H1 (cell line): ENCODE data around the gene CCT5. TPM values are rescaled to one million over a fixed set of nuclear protein-coding genes. Genes with fewer than 3 reads are reported as not detected.

Source experiments
- CBX5 ChIP-seq: fragments of 300-800, 300-1000 bp; sonication (generic); IDR thresholded peaks from 2 replicates; pipeline ENCODE4 v1.7.1; 2016; ENCODE audit warnings: antibody characterized with exemption, low read length, low read depth
- CEBPB ChIP-seq: IDR thresholded peaks from 2 replicates; pipeline ENCODE4 v1.6.1; 2012; ENCODE audit warnings: low read depth, low read length
- CHD2 ChIP-seq: IDR thresholded peaks from 2 replicates; pipeline ENCODE4 v1.6.1; 2012; ENCODE audit warnings: low read length, improper control_type of control experiment
- CTBP2 ChIP-seq: IDR thresholded peaks from 2 replicates; pipeline ENCODE4 v1.7.0; 2011; ENCODE audit warnings: borderline replicate concordance, mild to moderate bottlenecking, moderate library complexity, mixed read lengths, low read length; ENCODE audit not compliant: insufficient read depth, insufficient read length
- RBBP5 ChIP-seq: IDR thresholded peaks from 2 replicates; pipeline ENCODE4 v1.7.1; 2012; ENCODE audit warnings: low read depth, mild to moderate bottlenecking, inconsistent platforms, low read length, moderate library complexity, borderline replicate concordance
- TAF1 ChIP-seq: IDR thresholded peaks from 2 replicates; pipeline ENCODE4 v1.6.1; 2011; ENCODE audit warnings: mild to moderate bottlenecking, low read depth, low read length
- polyA plus RNA-seq, 7 experiments: library from polyadenylated mRNA; depleted of rRNA in 3 of 7; stranded (reverse) in 5 of 7; unstranded in 2 of 7; fragments of >200 nt in 5 of 7; fragments of 200-250 nt in 2 of 7; gene quantifications; 1 replicate in 5 of 7; 2 replicates in 1 of 7; 4 replicates in 1 of 7; pipeline versions ENCODE4 v1.2.1 to v1.2.3, GENCODE V29; 2011 to 2013; ENCODE audit warnings: missing spikeins in 2 of 7, mixed read lengths in 2 of 7
- total RNA-seq: library from RNA; stranded (reverse); fragmentation: NEBNext Ultra II Directional; extraction: Animal tissue kit (Norgen Biotek cat#: 25700); gene quantifications from 2 replicates; pipeline ENCODE4 v1.2.1, GENCODE V29; 2021

Gene CCT5
- total and polyA plus RNA-seq, 2 of the 8 experiments (the other 6 are each of a cell fraction or from before 2014, with no cell fraction given), result 425 to 549 TPM

- TF ChIP-seq CEBPB (no peak), TAF1 (no peak), CTBP2 (no peak), CBX5 (no peak), CHD2 (no peak), RBBP5 (no peak)
Measured at GRCh38 chr5:10228288-10228687, 21.8 kb upstream of the CCT5 start (continued).
